Endothelial cell of umbilical vein (primary cell): ENCODE measurements around the gene HABP4. TPM values are rescaled to one million over a fixed set of nuclear protein-coding genes. Genes with fewer than 3 reads are reported as not detected.

Source experiments
- BruUV-seq: library from RNA; stranded (reverse); fragments of 400-500 nt; replicated peaks from 2 replicates; lab custom pipeline; 2021; lab: Mats Ljungman, UMichigan
- CTCF ChIA-PET: fragments of 300-600, 350-600 bp; sonication (Branson Sonifier 250); formaldehyde crosslinking; loops from one replicate; lab custom pipeline; 2021; ENCODE audit warnings: antibody characterized with exemption, inconsistent platforms; lab: Charles Lee
- POLR2A ChIA-PET: fragments of 300-600, 350-600 bp; sonication (Branson Sonifier 250); formaldehyde crosslinking; loops from one replicate; lab custom pipeline; 2021; ENCODE audit warnings: antibody characterized with exemption, inconsistent platforms; lab: Charles Lee
- DNase-seq: peaks from one replicate; pipeline ENCODE4 v3.0.0-alpha.2; 2011; ENCODE audit warnings: low read depth, low spot score
- FAIRE-seq: peaks from 2 replicates; lab custom pipeline; 2011; peaks lifted over from hg19 to GRCh38; lab: Jason Lieb, UNC
- H2AFZ ChIP-seq: 2 replicates; pipeline ENCODE4 v1.6.0; 2012; ENCODE audit warnings: low read depth, low read length, control low read depth, inconsistent platforms
- H3K27ac ChIP-seq: 2 replicates; pipeline ENCODE4 v1.5.1; 2011; ENCODE audit warnings: low read depth, mild to moderate bottlenecking, control low read depth, low read length, moderate library complexity; ENCODE audit not compliant: insufficient read depth
- H3K27me3 ChIP-seq, 2 experiments: 2 replicates each; pipeline versions ENCODE4 v1.6.0 to v1.6.1; 2011; ENCODE audit warnings: low read length in 2 of 2, mixed read lengths in 1 of 2; ENCODE audit not compliant: control insufficient read depth in 2 of 2, insufficient read depth in 2 of 2
- H3K36me3 ChIP-seq, 2 experiments: 2 replicates in 1 of 2; 3 replicates in 1 of 2; pipeline ENCODE4 v1.5.1; 2011; ENCODE audit warnings: low read length in 2 of 2, mild to moderate bottlenecking in 1 of 2, moderate library complexity in 1 of 2; ENCODE audit not compliant: control insufficient read depth in 2 of 2, insufficient read depth in 2 of 2; ENCODE audit errors: extremely low read depth in 1 of 2
- H3K4me1 ChIP-seq: 3 replicates; pipeline ENCODE4 v1.5.1; 2011; ENCODE audit warnings: mild to moderate bottlenecking, low read length; ENCODE audit not compliant: control insufficient read depth, insufficient read depth; ENCODE audit errors: extremely low read depth
- H3K4me2 ChIP-seq: 2 replicates; pipeline ENCODE4 v1.6.1; 2011; ENCODE audit warnings: low read length, control low read depth, mixed read lengths; ENCODE audit not compliant: insufficient read depth
- H3K4me3 ChIP-seq, 3 experiments: fragments of 200-600 bp in 1 of 3; sonication (generic), shearing (Covaris generic) in 1 of 3; replicated peaks in 1 of 3; 2 replicates each; pipeline ENCODE4 v1.5.1; 2011 to 2016; ENCODE audit warnings: control low read depth in 3 of 3, low read length in 3 of 3, mild to moderate bottlenecking in 2 of 3, inconsistent platforms in 1 of 3, low read depth in 1 of 3, moderate library complexity in 1 of 3; ENCODE audit not compliant: insufficient read depth in 1 of 3
- H3K79me2 ChIP-seq: 2 replicates; pipeline ENCODE4 v1.6.0; 2012; ENCODE audit warnings: low read length, inconsistent platforms; ENCODE audit not compliant: control insufficient read depth, insufficient read depth
- H3K9ac ChIP-seq: replicated peaks from 2 replicates; pipeline ENCODE3; 2011; ENCODE audit warnings: low read length, control low read depth; ENCODE audit not compliant: insufficient read depth; ENCODE audit errors: extremely low read depth
- H3K9me1 ChIP-seq: replicated peaks from 3 replicates; pipeline ENCODE4 v1.6.0; 2011; ENCODE audit warnings: mild to moderate bottlenecking, low read length; ENCODE audit not compliant: control insufficient read depth, insufficient read depth; ENCODE audit errors: extremely low read depth
- H3K9me3 ChIP-seq: replicated peaks from 2 replicates; pipeline ENCODE4 v1.5.1; 2012; ENCODE audit warnings: low read length, inconsistent platforms; ENCODE audit not compliant: control insufficient read depth, insufficient read depth
- H4K20me1 ChIP-seq: replicated peaks from 2 replicates; pipeline ENCODE3; 2011; ENCODE audit warnings: mild to moderate bottlenecking, low read length; ENCODE audit not compliant: control insufficient read depth, insufficient read depth; ENCODE audit errors: extremely low read depth
- CTCF ChIP-seq, 2 donors: IDR thresholded peaks; 1 replicate in 1 of 2; 2 replicates in 1 of 2; pipeline ENCODE4 v1.5.1; 2011; ENCODE audit warnings: low read length in 2 of 2, mild to moderate bottlenecking in 2 of 2, moderate library complexity in 2 of 2, control low read depth in 1 of 2, inconsistent platforms in 1 of 2, low read depth in 1 of 2; ENCODE audit not compliant: insufficient read depth in 1 of 2; ENCODE audit errors: extremely low read depth in 1 of 2
- EZH2 ChIP-seq: IDR thresholded peaks from 2 replicates; pipeline ENCODE4 v1.6.1; 2012; ENCODE audit warnings: borderline replicate concordance, low read depth, mild to moderate bottlenecking, moderate library complexity, low read length, inconsistent platforms; ENCODE audit not compliant: severe bottlenecking
- FOS ChIP-seq: IDR thresholded peaks from 2 replicates; pipeline ENCODE4 v1.6.1; 2011; ENCODE audit warnings: mild to moderate bottlenecking, low read length, moderate library complexity, borderline replicate concordance; ENCODE audit not compliant: insufficient read depth
- GATA2 ChIP-seq: IDR thresholded peaks from 2 replicates; pipeline ENCODE4 v1.7.0; 2011; ENCODE audit warnings: low read depth, mild to moderate bottlenecking, moderate library complexity, mixed read lengths, low read length; ENCODE audit not compliant: insufficient read length, insufficient read depth
- JUN ChIP-seq: IDR thresholded peaks from 2 replicates; pipeline ENCODE4 v1.6.1; 2011; ENCODE audit warnings: borderline replicate concordance, low read depth; ENCODE audit not compliant: insufficient read length, insufficient read depth
- MAX ChIP-seq: IDR thresholded peaks from 2 replicates; pipeline ENCODE4 v1.6.1; 2011; ENCODE audit not compliant: insufficient read depth, insufficient read length
- MYC ChIP-seq: IDR thresholded peaks from one replicate; pipeline ENCODE4 v1.6.1; 2011; ENCODE audit warnings: mild to moderate bottlenecking, low read depth, low read length
- POLR2A ChIP-seq: IDR thresholded peaks from 2 replicates; pipeline ENCODE4 v1.6.1; 2012; ENCODE audit warnings: low read depth, mild to moderate bottlenecking, control low read depth, low read length
- POLR2AphosphoS5 ChIP-seq: IDR thresholded peaks from 2 replicates; pipeline ENCODE4 v1.6.1; 2012; ENCODE audit warnings: low read depth, mild to moderate bottlenecking, control low read depth, low read length, moderate library complexity; ENCODE audit not compliant: insufficient read depth
- dilution Hi-C: fragments of 300-500 bp; cut with MboI; formaldehyde crosslinking; loops from one replicate; pipeline ENCODE4 v1.15.0; 2019; ENCODE audit warnings: low sequenced_read_pairs; ENCODE audit not compliant: extremely low pct_ligation_motif_present
- intact Hi-C: fragments of 100-400 bp; cut with micrococcal nuclease; formaldehyde crosslinking; loops from one replicate; pipeline ENCODE4 v1.10.0; 2022
- polyA plus RNA-seq, 4 experiments: library from polyadenylated mRNA; depleted of rRNA in 3 of 4; stranded (reverse) in 3 of 4; unstranded in 1 of 4; fragments of >200 nt; gene quantifications; 2 replicates each; pipeline versions ENCODE4 v1.2.1 to v1.2.3, GENCODE V29; 2011 to 2012; ENCODE audit warnings: missing spikeins in 1 of 4
- total RNA-seq: library from RNA; stranded (reverse); gene quantifications from 2 replicates; pipeline ENCODE4 v1.2.3, GENCODE V29; 2021

Gene HABP4
- total and polyA plus RNA-seq, 2 donors (not counting 3 experiments of a cell fraction or from before 2014, with no cell fraction given): 4.6 to 11.1 TPM

- Histone ChIP-seq H3K27ac (no peak overlapping the region), H3K4me1 (no peaks in the 10 kb centered on the region), H3K4me2 (no peak overlapping the region), H3K9me3 (no peaks in the 10 kb centered on the region), H3K27me3 (no peaks in the 10 kb centered on the region), H2AFZ (no peak overlapping the region), H3K9me1 (no peaks in the 10 kb centered on the region), H3K9ac (no peak overlapping the region), H3K79me2 (no peaks in the 10 kb centered on the region), H4K20me1 (no peaks in the 10 kb centered on the region), H3K4me3 (no peak overlapping the region), H3K36me3 (no peaks in the 10 kb centered on the region)
- intact Hi-C loops (no loop called here), dilution Hi-C loops (no loop called here)
- FAIRE-seq (no peak), DNase-seq (no peak)
- no peak for TF ChIP-seq POLR2AphosphoS5
- no peak for TF ChIP-seq JUN
- no peak for TF ChIP-seq MYC
- TF ChIP-seq EZH2: no peak
- TF ChIP-seq MAX: no peak
- TF ChIP-seq GATA2: no peak
- TF ChIP-seq CTCF (IDR thresholded peaks at IDR 0.05; ENCODE audit: extremely low read depth in 1 of 2, insufficient read depth in 1 of 2, low read depth in 1 of 2, low read length in 2 of 2): no peak
- TF ChIP-seq FOS: no peak
- no peak for TF ChIP-seq POLR2A
- ChIA-PET CTCF (no interaction called here), POLR2A (no interaction called here)
- BruUV-seq: no TSS peak
Measured at GRCh38 chr9:96514800-96515158, 64.8 kb downstream of the HABP4 start.
